Measurements from ENCODE around the gene SLC6A3. TPM values are rescaled to one million over a fixed set of nuclear protein-coding genes. Genes with fewer than 3 reads are reported as not detected.

Gene SLC6A3
- total RNA-seq, 1 donor from 2014 or later: not detected

DNA sequence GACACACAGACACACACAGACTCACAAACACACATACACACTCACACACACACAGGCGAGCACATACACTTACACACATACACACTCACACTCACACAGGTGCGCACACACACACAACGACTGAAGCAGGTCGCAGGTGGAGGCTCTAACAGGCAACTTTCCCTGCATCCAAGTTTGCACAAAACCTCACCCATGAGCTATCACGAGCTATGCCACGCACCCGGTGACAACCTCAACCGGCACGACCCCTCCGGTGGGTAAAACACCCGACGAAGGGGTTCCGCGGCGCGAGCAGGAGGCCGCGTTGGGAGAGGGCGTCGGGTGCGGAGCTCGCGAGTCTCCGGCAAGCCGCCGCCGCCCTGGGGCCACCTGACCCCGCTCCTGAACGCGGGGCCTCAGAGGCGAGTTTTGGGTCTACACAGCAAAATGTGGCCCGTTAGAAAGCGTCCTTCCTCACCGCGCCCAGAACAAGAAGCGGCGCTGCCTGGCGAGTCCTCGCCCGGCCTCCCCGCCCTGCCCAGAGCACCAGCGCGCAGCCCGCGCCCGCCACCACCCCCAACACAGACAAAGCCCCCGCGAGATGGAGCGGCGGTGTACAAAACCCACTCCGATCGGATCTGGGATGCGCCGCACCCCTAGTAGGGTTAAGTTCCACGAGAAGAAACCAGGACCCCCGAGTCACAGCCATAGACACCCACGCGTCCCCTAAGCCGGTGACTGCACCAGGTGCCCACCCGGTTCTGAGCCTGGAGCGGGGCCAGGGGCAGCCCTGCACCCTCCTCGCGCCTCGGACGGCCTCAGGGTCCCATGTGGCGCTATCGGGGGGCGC, 665 bp downstream of the SLC6A3 start:
- Mint-ChIP-seq H3K27ac (ENCODE audit: unreplicated experiment) (no peak overlapping the region), H3K9me3 (ENCODE audit: unreplicated experiment) (peaks cover 7% of the 10 kb centered on the region), H3K36me3 (ENCODE audit: unreplicated experiment) (no peaks in the 10 kb centered on the region), H3K4me1 (ENCODE audit: unreplicated experiment) (peaks cover 2% of the 10 kb centered on the region), H3K27me3 (ENCODE audit: unreplicated experiment) (peaks cover 53% of the 10 kb centered on the region), H3K4me3 (ENCODE audit: unreplicated experiment) (no peak overlapping the region)
- DNase-seq (ENCODE audit: extremely low spot score, unreplicated experiment): no peak
- TF ChIP-seq, protein P1, sequence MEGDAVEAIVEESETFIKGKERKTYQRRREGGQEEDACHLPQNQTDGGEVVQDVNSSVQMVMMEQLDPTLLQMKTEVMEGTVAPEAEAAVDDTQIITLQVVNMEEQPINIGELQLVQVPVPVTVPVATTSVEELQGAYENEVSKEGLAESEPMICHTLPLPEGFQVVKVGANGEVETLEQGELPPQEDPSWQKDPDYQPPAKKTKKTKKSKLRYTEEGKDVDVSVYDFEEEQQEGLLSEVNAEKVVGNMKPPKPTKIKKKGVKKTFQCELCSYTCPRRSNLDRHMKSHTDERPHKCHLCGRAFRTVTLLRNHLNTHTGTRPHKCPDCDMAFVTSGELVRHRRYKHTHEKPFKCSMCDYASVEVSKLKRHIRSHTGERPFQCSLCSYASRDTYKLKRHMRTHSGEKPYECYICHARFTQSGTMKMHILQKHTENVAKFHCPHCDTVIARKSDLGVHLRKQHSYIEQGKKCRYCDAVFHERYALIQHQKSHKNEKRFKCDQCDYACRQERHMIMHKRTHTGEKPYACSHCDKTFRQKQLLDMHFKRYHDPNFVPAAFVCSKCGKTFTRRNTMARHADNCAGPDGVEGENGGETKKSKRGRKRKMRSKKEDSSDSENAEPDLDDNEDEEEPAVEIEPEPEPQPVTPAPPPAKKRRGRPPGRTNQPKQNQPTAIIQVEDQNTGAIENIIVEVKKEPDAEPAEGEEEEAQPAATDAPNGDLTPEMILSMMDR (IDR thresholded peaks at IDR 0.05): no peak

DNA sequence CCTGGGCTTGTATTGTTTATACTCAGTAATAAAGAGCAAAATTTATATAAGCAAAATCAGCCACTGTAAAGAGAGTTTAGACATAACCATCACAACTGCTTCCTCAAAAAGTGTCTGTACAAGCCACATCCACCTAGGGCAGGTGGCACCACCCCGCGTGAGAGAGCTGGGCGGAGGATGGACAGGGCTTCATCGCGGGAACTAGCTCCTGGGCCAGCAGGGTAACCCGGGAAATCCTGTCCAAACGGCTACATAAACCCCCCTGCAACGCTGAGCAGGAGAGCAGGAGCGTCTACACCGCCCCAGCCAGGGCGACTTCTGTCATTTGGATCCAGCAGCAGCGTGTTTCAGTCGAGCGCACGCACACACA, 1.3 kb downstream of the SLC6A3 start:
- Mint-ChIP-seq H3K4me1 (ENCODE audit: unreplicated experiment) (peaks cover 2% of the 10 kb centered on the region), H3K27ac (ENCODE audit: unreplicated experiment) (no peak overlapping the region), H3K4me3 (ENCODE audit: unreplicated experiment) (no peak overlapping the region), H3K27me3 (ENCODE audit: unreplicated experiment) (peaks cover 47% of the 10 kb centered on the region), H3K9me3 (ENCODE audit: unreplicated experiment) (peaks cover 7% of the 10 kb centered on the region), H3K36me3 (ENCODE audit: unreplicated experiment) (no peaks in the 10 kb centered on the region)
- no peak for DNase-seq (ENCODE audit: extremely low spot score, unreplicated experiment)
- TF ChIP-seq, protein P1 (IDR thresholded peaks at IDR 0.05): no peak

DNA sequence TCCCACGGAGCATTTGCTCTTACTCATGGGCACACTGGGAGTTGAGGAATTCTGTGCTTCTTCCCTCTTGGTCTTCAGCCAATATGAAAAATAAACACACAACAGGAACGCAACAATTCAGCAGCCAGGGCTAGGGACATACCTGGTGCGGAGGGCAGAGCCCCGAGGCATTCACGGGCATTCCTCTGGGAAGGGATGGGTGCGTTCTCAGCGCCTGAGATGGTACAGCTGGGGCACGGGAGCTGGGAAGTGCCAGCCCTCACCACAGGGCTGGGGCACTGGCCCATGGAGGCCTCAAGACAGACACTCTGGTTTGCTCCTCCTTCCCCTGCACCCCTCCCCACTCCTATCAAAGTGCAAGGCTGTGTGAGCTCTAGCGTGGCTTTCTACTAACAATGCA, 2.1 kb downstream of the SLC6A3 start:
- Mint-ChIP-seq H3K4me3 (ENCODE audit: unreplicated experiment) (no peak overlapping the region), H3K36me3 (ENCODE audit: unreplicated experiment) (no peaks in the 10 kb centered on the region), H3K27me3 (ENCODE audit: unreplicated experiment) (peaks cover 41% of the 10 kb centered on the region), H3K9me3 (ENCODE audit: unreplicated experiment) (peaks cover 7% of the 10 kb centered on the region), H3K27ac (ENCODE audit: unreplicated experiment) (no peak overlapping the region), H3K4me1 (ENCODE audit: unreplicated experiment) (peaks cover 2% of the 10 kb centered on the region)
- TF ChIP-seq, protein P1 (IDR thresholded peaks at IDR 0.05): no peak
- no peak for DNase-seq (ENCODE audit: extremely low spot score, unreplicated experiment)

DNA sequence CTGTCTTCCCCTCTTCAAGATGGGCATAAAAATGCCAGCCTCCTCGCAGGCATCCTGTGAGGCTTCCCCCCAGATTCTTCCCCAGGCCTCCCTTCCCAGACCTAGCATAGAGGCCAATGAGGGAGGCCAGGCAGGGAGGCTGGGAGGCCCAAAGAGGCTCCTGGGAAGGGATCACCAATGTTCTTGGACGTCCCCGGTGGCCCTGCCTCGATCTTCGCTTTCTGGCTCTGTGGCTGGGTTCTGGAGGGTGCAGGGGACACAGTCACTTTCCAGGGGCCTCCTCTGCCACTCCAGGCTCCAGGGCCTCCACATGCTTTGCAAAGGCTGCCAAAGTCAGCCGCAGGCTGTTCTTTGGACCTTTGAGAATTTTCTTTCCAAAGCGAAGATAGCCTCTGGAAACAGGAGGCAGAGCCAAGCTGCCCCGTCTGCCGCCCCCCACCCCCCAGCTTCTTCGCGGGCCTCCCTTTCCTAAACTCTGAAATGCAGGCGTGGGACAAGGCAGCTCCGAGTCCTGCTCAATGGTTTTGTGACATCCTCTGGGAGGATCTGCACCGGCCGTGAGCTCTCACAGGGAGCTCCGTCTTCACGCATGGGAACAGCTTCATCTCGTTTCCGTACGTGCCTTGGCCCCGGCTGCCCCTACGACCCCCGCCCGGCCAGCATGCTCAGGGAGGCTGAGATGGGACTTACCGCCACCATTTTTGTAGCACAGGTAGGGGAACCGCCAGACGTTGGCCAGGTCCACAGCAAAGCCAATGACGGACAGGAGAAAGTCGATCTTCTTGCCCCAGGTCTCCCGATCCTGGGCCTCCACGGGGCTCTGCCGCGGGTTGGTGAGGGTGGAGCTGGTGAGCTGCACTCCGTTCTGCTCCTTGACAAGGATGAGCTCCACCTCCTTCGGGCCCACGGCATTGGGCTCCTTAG, 2.8 kb downstream of the SLC6A3 start:
- Mint-ChIP-seq H3K4me3 (ENCODE audit: unreplicated experiment) (no peak overlapping the region), H3K4me1 (ENCODE audit: unreplicated experiment) (peaks cover 2% of the 10 kb centered on the region), H3K27me3 (ENCODE audit: unreplicated experiment) (peaks cover 38% of the 10 kb centered on the region), H3K36me3 (ENCODE audit: unreplicated experiment) (no peaks in the 10 kb centered on the region), H3K9me3 (ENCODE audit: unreplicated experiment) (peaks cover 7% of the 10 kb centered on the region), H3K27ac (ENCODE audit: unreplicated experiment) (no peak overlapping the region)
- DNase-seq (ENCODE audit: extremely low spot score, unreplicated experiment): no peak
- TF ChIP-seq, protein P1 (IDR thresholded peaks at IDR 0.05): no peak
